A549 (cell line): Measurements from ENCODE around the gene TLDC2.

Experiments
- CEBPB ChIP-seq, 2 experiments: fragments of >200 bp in 1 of 2; sonication (Bioruptor Twin) in 1 of 2; formaldehyde crosslinking in 1 of 2; IDR thresholded peaks; 2 replicates each; pipeline ENCODE4 v1.6.1; 2012 to 2016
- CHD2 ChIP-seq: fragments of 150-350 bp; IDR thresholded peaks from 2 replicates; pipeline ENCODE4 v1.6.1; 2014; ENCODE audit warnings: low read length; ENCODE audit not compliant: partially characterized antibody
- ELK1 ChIP-seq: fragments of 150-350 bp; IDR thresholded peaks from 2 replicates; pipeline ENCODE4 v1.6.1; 2014; ENCODE audit warnings: low read depth, mild to moderate bottlenecking, low read length
- RAD21 ChIP-seq, 2 experiments: fragments of >200 bp in 1 of 2; sonication (Bioruptor Twin) in 1 of 2; formaldehyde crosslinking in 1 of 2; IDR thresholded peaks in 1 of 2; conservative IDR thresholded peaks in 1 of 2; 2 replicates in 1 of 2; 3 replicates in 1 of 2; pipeline ENCODE4 v1.6.1; 2012 to 2018; ENCODE audit warnings: inconsistent platforms in 1 of 2
- USF2 ChIP-seq: fragments of 450-650 bp; IDR thresholded peaks from 2 replicates; pipeline ENCODE4 v1.6.1; 2014; ENCODE audit warnings: antibody characterized with exemption

- TF ChIP-seq ELK1 (no peak), CEBPB (IDR thresholded peaks at IDR 0.05) (no peak), RAD21 (conservative IDR thresholded peaks at IDR 0.05 in 1 of 2, IDR thresholded peaks at IDR 0.05 in 1 of 2) (no peak), CHD2 (no peak), USF2 (no peak)
These were observed 44.9 kb upstream of the TLDC2 start for GRCh38 chr20:36830791-36831691.
